ENCODE measurements around the gene C9.
"Not testable (repeated sequence)": the region's sequence is repeated elsewhere in the genome, so short reads cannot be mapped to it uniquely, and the experiment has no call there.

The C9 gene

GRCh38 chr5:39370555-39371366 lies 6.5 kb upstream of the C9 start:
- DNase-seq = no peak

- no peak for DNase-seq
Observed at GRCh38 chr5:39369123-39369815, 5.0 kb upstream of the C9 start.

- no peak for DNase-seq
Observed at GRCh38 chr5:39368116-39368515, 3.8 kb upstream of the C9 start.

- DNase-seq = no peak
Observed at GRCh38 chr5:39367711-39368110, 3.4 kb upstream of the C9 start.

- DNase-seq = no peak
Observed at GRCh38 chr5:39363217-39363616, 1.1 kb downstream of the C9 start.

GRCh38 chr5:39362646-39363045 lies 1.6 kb downstream of the C9 start:
- DNase-seq = no peak

- DNase-seq = no peak
Observed at GRCh38 chr5:39361306-39361705, 3.0 kb downstream of the C9 start.

GRCh38 chr5:39360471-39361111 lies 3.7 kb downstream of the C9 start:
- no peak for DNase-seq

- no peak for DNase-seq
Observed at GRCh38 chr5:39356263-39356662, 8.0 kb downstream of the C9 start.

GRCh38 chr5:39355324-39355723 lies 9.0 kb downstream of the C9 start:
- no peak for DNase-seq

- no peak for DNase-seq
Observed at GRCh38 chr5:39353717-39354399, 10.4 kb downstream of the C9 start.

GRCh38 chr5:39352951-39353350 lies 11.3 kb downstream of the C9 start:
- DNase-seq = no peak

GRCh38 chr5:39352170-39352569 lies 12.1 kb downstream of the C9 start:
- no peak for DNase-seq

- no peak for DNase-seq
Observed at GRCh38 chr5:39349484-39349883, 14.8 kb downstream of the C9 start.

- DNase-seq = no peak
Observed at GRCh38 chr5:39342460-39342859, 21.8 kb downstream of the C9 start.

GRCh38 chr5:39341896-39342295 lies 22.4 kb downstream of the C9 start:
- no peak for DNase-seq

GRCh38 chr5:39340506-39340905 lies 23.8 kb downstream of the C9 start:
- no peak for DNase-seq

- no peak for DNase-seq
Observed at GRCh38 chr5:39337252-39337915, 26.9 kb downstream of the C9 start.

- not testable (repeated sequence) for DNase-seq
Observed at GRCh38 chr5:39334296-39334695, 30.0 kb downstream of the C9 start.

- no peak for DNase-seq
Observed at GRCh38 chr5:39333104-39333503, 31.2 kb downstream of the C9 start.

GRCh38 chr5:39331861-39332381 lies 32.4 kb downstream of the C9 start:
- no peak for DNase-seq

- DNase-seq = no peak
Observed at GRCh38 chr5:39328731-39329130, 35.6 kb downstream of the C9 start.

- DNase-seq = no peak
Observed at GRCh38 chr5:39323542-39323941, 40.8 kb downstream of the C9 start.
